K562 (cell line): Measurements from ENCODE around the gene RNF40.

Experiments
- CBX5 ChIP-seq: IDR thresholded peaks from 2 replicates; pipeline ENCODE4 v1.6.1; 2014; ENCODE audit warnings: low read depth, borderline replicate concordance
- CCNT2 ChIP-seq: IDR thresholded peaks from 2 replicates; pipeline ENCODE4 v1.6.1; 2011; ENCODE audit warnings: borderline replicate concordance, low read depth, mild to moderate bottlenecking, moderate library complexity, mixed read lengths, low read length; ENCODE audit not compliant: insufficient read length; ENCODE audit errors: extremely low read depth
- ELF4 ChIP-seq: fragments of 450-650 bp; formaldehyde crosslinking; IDR thresholded peaks from 2 replicates; pipeline ENCODE4 v1.4.0; 2022; ENCODE audit warnings: missing genetic modification characterization
- GABPB2 ChIP-seq: fragments of 250-450 bp; sonication (Bioruptor Pico); conservative IDR thresholded peaks from 2 replicates; pipeline ENCODE4 v1.5.1; 2021; ENCODE audit warnings: mild to moderate bottlenecking
- POLR2A ChIP-seq: fragments of 450-650 bp; conservative IDR thresholded peaks from 2 replicates; pipeline ENCODE4 v1.6.1; 2016
- PRPF4 ChIP-seq: fragments of 200-400 bp; formaldehyde crosslinking; IDR thresholded peaks from one replicate; pipeline ENCODE4 v1.6.1; 2017; ENCODE audit warnings: low read length, low read depth, mild to moderate bottlenecking; ENCODE audit not compliant: insufficient read depth, poor library complexity, severe bottlenecking
- RFX5 ChIP-seq: IDR thresholded peaks from 2 replicates; pipeline ENCODE4 v1.6.1; 2011; ENCODE audit warnings: low read depth, mild to moderate bottlenecking, improper control_type of control experiment, low read length
- RUNX1 ChIP-seq: sonication (generic); IDR thresholded peaks from 2 replicates; pipeline ENCODE4 v1.6.1; 2016; ENCODE audit warnings: antibody characterized with exemption, low read depth
- ZEB2 ChIP-seq: fragments of 450-650 bp; IDR thresholded peaks from 2 replicates; pipeline ENCODE4 v1.6.1; 2016
- ZNF354B ChIP-seq: fragments of 250-450 bp; sonication (Bioruptor Pico); IDR thresholded peaks from 2 replicates; pipeline ENCODE4 v1.4.0; 2020
- TF ChIP-seq, protein P1 (sequence below): sonication (generic); formaldehyde crosslinking; IDR thresholded peaks from 2 replicates; pipeline ENCODE4 v1.8.0; 2022; ENCODE audit warnings: missing genetic modification reagents, mild to moderate bottlenecking, moderate library complexity, borderline replicate concordance
- TF ChIP-seq, protein P2 (sequence below), 3 experiments: IDR thresholded peaks in 2 of 3; conservative IDR thresholded peaks in 1 of 3; 2 replicates each; pipeline ENCODE4 v1.5.1; 2011 to 2012; ENCODE audit warnings: low read length in 3 of 3, mild to moderate bottlenecking in 3 of 3, control low read depth in 2 of 3, improper control_type of control experiment in 1 of 3, inconsistent platforms in 1 of 3, low read depth in 1 of 3, mixed read lengths in 1 of 3, moderate library complexity in 1 of 3; ENCODE audit not compliant: insufficient read depth in 2 of 3
- TF ChIP-seq, protein P3 (sequence below): sonication (generic); formaldehyde crosslinking; IDR thresholded peaks from 2 replicates; pipeline ENCODE4 v1.8.1; 2022; ENCODE audit warnings: missing genetic modification reagents

- TF ChIP-seq, protein P1, sequence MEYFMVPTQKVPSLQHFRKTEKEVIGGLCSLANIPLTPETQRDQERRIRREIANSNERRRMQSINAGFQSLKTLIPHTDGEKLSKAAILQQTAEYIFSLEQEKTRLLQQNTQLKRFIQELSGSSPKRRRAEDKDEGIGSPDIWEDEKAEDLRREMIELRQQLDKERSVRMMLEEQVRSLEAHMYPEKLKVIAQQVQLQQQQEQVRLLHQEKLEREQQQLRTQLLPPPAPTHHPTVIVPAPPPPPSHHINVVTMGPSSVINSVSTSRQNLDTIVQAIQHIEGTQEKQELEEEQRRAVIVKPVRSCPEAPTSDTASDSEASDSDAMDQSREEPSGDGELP (CRISPR knock-in tag), result no peak
- TF ChIP-seq ZEB2, result no peak
- no peak for TF ChIP-seq CCNT2
- no peak for TF ChIP-seq POLR2A
- no peak for TF ChIP-seq ELF4 (CRISPR knock-in tag)
- TF ChIP-seq, protein P2, sequence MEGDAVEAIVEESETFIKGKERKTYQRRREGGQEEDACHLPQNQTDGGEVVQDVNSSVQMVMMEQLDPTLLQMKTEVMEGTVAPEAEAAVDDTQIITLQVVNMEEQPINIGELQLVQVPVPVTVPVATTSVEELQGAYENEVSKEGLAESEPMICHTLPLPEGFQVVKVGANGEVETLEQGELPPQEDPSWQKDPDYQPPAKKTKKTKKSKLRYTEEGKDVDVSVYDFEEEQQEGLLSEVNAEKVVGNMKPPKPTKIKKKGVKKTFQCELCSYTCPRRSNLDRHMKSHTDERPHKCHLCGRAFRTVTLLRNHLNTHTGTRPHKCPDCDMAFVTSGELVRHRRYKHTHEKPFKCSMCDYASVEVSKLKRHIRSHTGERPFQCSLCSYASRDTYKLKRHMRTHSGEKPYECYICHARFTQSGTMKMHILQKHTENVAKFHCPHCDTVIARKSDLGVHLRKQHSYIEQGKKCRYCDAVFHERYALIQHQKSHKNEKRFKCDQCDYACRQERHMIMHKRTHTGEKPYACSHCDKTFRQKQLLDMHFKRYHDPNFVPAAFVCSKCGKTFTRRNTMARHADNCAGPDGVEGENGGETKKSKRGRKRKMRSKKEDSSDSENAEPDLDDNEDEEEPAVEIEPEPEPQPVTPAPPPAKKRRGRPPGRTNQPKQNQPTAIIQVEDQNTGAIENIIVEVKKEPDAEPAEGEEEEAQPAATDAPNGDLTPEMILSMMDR (IDR thresholded peaks at IDR 0.05 in 2 of 3, conservative IDR thresholded peaks at IDR 0.05 in 1 of 3; ENCODE audit: insufficient read depth in 2 of 3, low read depth in 1 of 3, low read length in 3 of 3), result no peak
- TF ChIP-seq GABPB2 (CRISPR knock-in tag), result no peak
- no peak for TF ChIP-seq CBX5
- no peak for TF ChIP-seq ZNF354B
- no peak for TF ChIP-seq RFX5
- TF ChIP-seq RUNX1, result no peak
- TF ChIP-seq PRPF4, result no peak
- TF ChIP-seq, protein P3, sequence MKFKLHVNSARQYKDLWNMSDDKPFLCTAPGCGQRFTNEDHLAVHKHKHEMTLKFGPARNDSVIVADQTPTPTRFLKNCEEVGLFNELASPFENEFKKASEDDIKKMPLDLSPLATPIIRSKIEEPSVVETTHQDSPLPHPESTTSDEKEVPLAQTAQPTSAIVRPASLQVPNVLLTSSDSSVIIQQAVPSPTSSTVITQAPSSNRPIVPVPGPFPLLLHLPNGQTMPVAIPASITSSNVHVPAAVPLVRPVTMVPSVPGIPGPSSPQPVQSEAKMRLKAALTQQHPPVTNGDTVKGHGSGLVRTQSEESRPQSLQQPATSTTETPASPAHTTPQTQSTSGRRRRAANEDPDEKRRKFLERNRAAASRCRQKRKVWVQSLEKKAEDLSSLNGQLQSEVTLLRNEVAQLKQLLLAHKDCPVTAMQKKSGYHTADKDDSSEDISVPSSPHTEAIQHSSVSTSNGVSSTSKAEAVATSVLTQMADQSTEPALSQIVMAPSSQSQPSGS (CRISPR knock-in tag), result no peak
Observed at GRCh38 chr16:30756781-30757100, 5.4 kb upstream of the RNF40 start.
